WTC11 (cell line): ENCODE measurements around the gene NAB1.

Source experiments
- CREB1 ChIP-seq: sonication (generic); formaldehyde crosslinking; IDR thresholded peaks from 2 replicates; pipeline ENCODE4 v1.8.0; 2023; ENCODE audit warnings: mild to moderate bottlenecking, missing genetic modification reagents
- CREM ChIP-seq: sonication (generic); formaldehyde crosslinking; IDR thresholded peaks from 2 replicates; pipeline ENCODE4 v1.8.1; 2022; ENCODE audit warnings: mild to moderate bottlenecking, missing genetic modification reagents, moderate library complexity
- CTCF ChIP-seq: fragments of 200-600 bp; IDR thresholded peaks from 2 replicates; pipeline ENCODE4 v1.8.0; 2022; ENCODE audit warnings: antibody characterized with exemption
- E2F4 ChIP-seq: sonication (generic); formaldehyde crosslinking; IDR thresholded peaks from 2 replicates; pipeline ENCODE4 v1.8.1; 2022; ENCODE audit warnings: low read depth, mild to moderate bottlenecking, moderate library complexity, missing genetic modification reagents, borderline replicate concordance
- ESRRA ChIP-seq: sonication (generic); formaldehyde crosslinking; IDR thresholded peaks from 2 replicates; pipeline ENCODE4 v1.8.1; 2022; ENCODE audit warnings: mild to moderate bottlenecking, missing genetic modification reagents, borderline replicate concordance
- ETV6 ChIP-seq: sonication (generic); formaldehyde crosslinking; IDR thresholded peaks from 2 replicates; pipeline ENCODE4 v1.8.1; 2022; ENCODE audit warnings: mild to moderate bottlenecking, missing genetic modification reagents
- FOXJ3 ChIP-seq: sonication (generic); formaldehyde crosslinking; IDR thresholded peaks from 2 replicates; pipeline ENCODE4 v1.9.0; 2021; ENCODE audit warnings: missing genetic modification reagents, mild to moderate bottlenecking, borderline replicate concordance
- JUN ChIP-seq: sonication (generic); formaldehyde crosslinking; IDR thresholded peaks from 2 replicates; pipeline ENCODE4 v1.8.0; 2023; ENCODE audit warnings: mild to moderate bottlenecking, missing genetic modification reagents
- OVOL2 ChIP-seq: fragments of 250-450 bp; sonication (Bioruptor Pico); IDR thresholded peaks from 2 replicates; pipeline ENCODE4 v1.9.0; 2021; ENCODE audit warnings: mild to moderate bottlenecking, borderline replicate concordance
- PREB ChIP-seq: sonication (generic); formaldehyde crosslinking; IDR thresholded peaks from 2 replicates; pipeline ENCODE4 v1.8.1; 2022; ENCODE audit warnings: mild to moderate bottlenecking, missing genetic modification reagents, moderate library complexity, borderline replicate concordance
- TEAD4 ChIP-seq: sonication (generic); formaldehyde crosslinking; IDR thresholded peaks from 2 replicates; pipeline ENCODE4 v1.8.0; 2022; ENCODE audit warnings: mild to moderate bottlenecking, missing genetic modification reagents
- ZBTB21 ChIP-seq: sonication (generic); formaldehyde crosslinking; IDR thresholded peaks from 2 replicates; pipeline ENCODE4 v1.8.1; 2023; ENCODE audit warnings: mild to moderate bottlenecking, missing genetic modification reagents, borderline replicate concordance
- ZNF121 ChIP-seq: sonication (generic); formaldehyde crosslinking; IDR thresholded peaks from 2 replicates; pipeline ENCODE4 v1.8.0; 2023; ENCODE audit warnings: missing genetic modification reagents
- ZNF263 ChIP-seq: sonication (generic); formaldehyde crosslinking; IDR thresholded peaks from 2 replicates; pipeline ENCODE4 v1.8.1; 2022; ENCODE audit warnings: low read depth, mild to moderate bottlenecking, moderate library complexity, missing genetic modification reagents

- no peak for TF ChIP-seq JUN (CRISPR knock-in tag)
- TF ChIP-seq CTCF: no peak
- no peak for TF ChIP-seq TEAD4 (CRISPR knock-in tag)
- no peak for TF ChIP-seq ZBTB21 (CRISPR knock-in tag)
- TF ChIP-seq ESRRA (CRISPR knock-in tag): no peak
- TF ChIP-seq ETV6: no peak
- no peak for TF ChIP-seq CREM
- no peak for TF ChIP-seq ZNF263 (CRISPR knock-in tag)
- no peak for TF ChIP-seq FOXJ3
- no peak for TF ChIP-seq ZNF121 (CRISPR knock-in tag)
- no peak for TF ChIP-seq OVOL2 (CRISPR knock-in tag)
- no peak for TF ChIP-seq E2F4
- no peak for TF ChIP-seq CREB1 (CRISPR knock-in tag)
- no peak for TF ChIP-seq PREB (CRISPR knock-in tag)
These were observed 58.8 kb downstream of the NAB1 start for GRCh38 chr2:190707726-190708125.
